Vagina (tissue), 2 donors: ENCODE measurements around the gene VWF.

Experiments used
- POLR2A ChIP-seq, 2 donors: fragments of 450-650 bp; IDR thresholded peaks; one replicate each; pipeline ENCODE4 v1.6.1; 2017; ENCODE audit warnings: antibody characterized with exemption in 2 of 2, mild to moderate bottlenecking in 2 of 2, moderate library complexity in 2 of 2
- TF ChIP-seq, protein P1 (sequence below), 3 experiments: fragments of 450-650 bp in 2 of 3; fragments of 200-600 bp in 1 of 3; sonication (generic) in 1 of 3; IDR thresholded peaks; one replicate each; pipeline ENCODE4 v1.5.1; 2017 to 2019; ENCODE audit warnings: antibody characterized with exemption in 3 of 3, mild to moderate bottlenecking in 2 of 3, moderate library complexity in 2 of 3

DNA sequence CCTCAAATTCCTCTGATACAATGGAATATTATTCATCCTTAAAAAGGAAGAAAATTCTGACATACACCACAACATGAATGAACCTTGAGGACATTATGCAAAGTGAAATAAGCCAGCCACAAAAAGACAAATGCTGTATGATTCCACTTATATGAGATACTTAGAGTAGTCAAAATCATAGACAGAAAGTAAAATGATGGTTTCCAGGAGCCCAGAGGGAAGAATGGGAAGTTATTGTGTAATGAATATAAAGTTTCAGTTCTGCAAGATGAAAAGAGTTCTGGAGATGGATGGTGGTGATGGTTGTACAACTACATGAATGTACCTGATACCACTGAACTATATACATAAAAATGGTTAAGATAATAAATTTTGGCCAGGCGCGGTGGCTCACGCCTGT is 18.3 kb downstream of the VWF start:
- TF ChIP-seq, protein P1, sequence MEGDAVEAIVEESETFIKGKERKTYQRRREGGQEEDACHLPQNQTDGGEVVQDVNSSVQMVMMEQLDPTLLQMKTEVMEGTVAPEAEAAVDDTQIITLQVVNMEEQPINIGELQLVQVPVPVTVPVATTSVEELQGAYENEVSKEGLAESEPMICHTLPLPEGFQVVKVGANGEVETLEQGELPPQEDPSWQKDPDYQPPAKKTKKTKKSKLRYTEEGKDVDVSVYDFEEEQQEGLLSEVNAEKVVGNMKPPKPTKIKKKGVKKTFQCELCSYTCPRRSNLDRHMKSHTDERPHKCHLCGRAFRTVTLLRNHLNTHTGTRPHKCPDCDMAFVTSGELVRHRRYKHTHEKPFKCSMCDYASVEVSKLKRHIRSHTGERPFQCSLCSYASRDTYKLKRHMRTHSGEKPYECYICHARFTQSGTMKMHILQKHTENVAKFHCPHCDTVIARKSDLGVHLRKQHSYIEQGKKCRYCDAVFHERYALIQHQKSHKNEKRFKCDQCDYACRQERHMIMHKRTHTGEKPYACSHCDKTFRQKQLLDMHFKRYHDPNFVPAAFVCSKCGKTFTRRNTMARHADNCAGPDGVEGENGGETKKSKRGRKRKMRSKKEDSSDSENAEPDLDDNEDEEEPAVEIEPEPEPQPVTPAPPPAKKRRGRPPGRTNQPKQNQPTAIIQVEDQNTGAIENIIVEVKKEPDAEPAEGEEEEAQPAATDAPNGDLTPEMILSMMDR (IDR thresholded peaks at IDR 0.05): no peak
- TF ChIP-seq POLR2A (IDR thresholded peaks at IDR 0.05): no peak
